ENCODE data around the gene PUM1.

The PUM1 gene

GRCh38 chr1:31022259-31022658, 43.3 kb downstream of the PUM1 start:
- no peak overlapping the region for H3K27ac ChIP-seq
- TF ChIP-seq ZFX (IDR thresholded peaks at IDR 0.05) (no peak), CTCF (conservative IDR thresholded peaks at IDR 0.05) (no peak)

GRCh38 chr1:31020007-31020790, 45.3 kb downstream of the PUM1 start:
- TF ChIP-seq ZFX (IDR thresholded peaks at IDR 0.05) = no peak
- TF ChIP-seq CTCF (conservative IDR thresholded peaks at IDR 0.05) = no peak
- H3K27ac ChIP-seq = no peak overlapping the region

- TF ChIP-seq ZFX (IDR thresholded peaks at IDR 0.05) = no peak
- TF ChIP-seq CTCF (conservative IDR thresholded peaks at IDR 0.05) = no peak
- no peak overlapping the region for H3K27ac ChIP-seq
These were observed 46.1 kb downstream of the PUM1 start for GRCh38 chr1:31019401-31019800.

GRCh38 chr1:31016868-31017267, 48.6 kb downstream of the PUM1 start:
- no peak for TF ChIP-seq ZFX (IDR thresholded peaks at IDR 0.05)
- TF ChIP-seq CTCF (conservative IDR thresholded peaks at IDR 0.05) = no peak
- H3K27ac ChIP-seq = no peak overlapping the region

- H3K27ac ChIP-seq = no peak overlapping the region
These were observed 52.2 kb downstream of the PUM1 start for GRCh38 chr1:31013187-31013864.

GRCh38 chr1:31012210-31012924, 53.1 kb downstream of the PUM1 start:
- H3K27ac ChIP-seq = no peak overlapping the region

More at GRCh38 chr1:31013187-31013864, 52.2 kb downstream of the PUM1 start:
- TF ChIP-seq ZFX (IDR thresholded peaks at IDR 0.05) (no peak), CTCF (conservative IDR thresholded peaks at IDR 0.05) (no peak)

More at GRCh38 chr1:31012210-31012924, 53.1 kb downstream of the PUM1 start:
- TF ChIP-seq ZFX (IDR thresholded peaks at IDR 0.05) (no peak), CTCF (conservative IDR thresholded peaks at IDR 0.05) (no peak)
